H9 (cell line): ENCODE measurements around the gene PRDM4. TPM values are rescaled to one million over a fixed set of nuclear protein-coding genes. Genes with fewer than 3 reads are reported as not detected.

Source experiments
- DNase-seq: peaks from one replicate; pipeline ENCODE4 v3.0.0-alpha.2; 2017
- H2AFZ ChIP-seq: one replicate; pipeline ENCODE4 v1.6.1; 2013; ENCODE audit warnings: mild to moderate bottlenecking, low read length, control low read depth, moderate library complexity
- H2AK5ac ChIP-seq: 2 replicates; pipeline ENCODE4 v1.6.1; 2013; ENCODE audit warnings: low read length, control low read depth, mixed read lengths; ENCODE audit not compliant: insufficient read length
- H2BK120ac ChIP-seq: one replicate; pipeline ENCODE4 v1.6.1; 2013; ENCODE audit warnings: low read depth, mild to moderate bottlenecking, low read length, control low read depth, inconsistent platforms; ENCODE audit not compliant: poor library complexity, severe bottlenecking
- H2BK12ac ChIP-seq: 2 replicates; pipeline ENCODE4 v1.6.1; 2013; ENCODE audit warnings: low read length, control low read depth, mixed read lengths, low read depth; ENCODE audit not compliant: insufficient read length
- H2BK15ac ChIP-seq: 2 replicates; pipeline ENCODE4 v1.6.1; 2013; ENCODE audit warnings: low read depth, low read length, control low read depth
- H2BK20ac ChIP-seq: one replicate; pipeline ENCODE4 v1.6.1; 2013; ENCODE audit warnings: low read depth, mild to moderate bottlenecking, low read length, control low read depth, inconsistent platforms; ENCODE audit not compliant: poor library complexity, severe bottlenecking
- H2BK5ac ChIP-seq: 2 replicates; pipeline ENCODE4 v1.6.1; 2013; ENCODE audit warnings: low read length, control low read depth, mixed read lengths; ENCODE audit not compliant: insufficient read length
- H3K14ac ChIP-seq: 2 replicates; pipeline ENCODE4 v1.6.1; 2013; ENCODE audit warnings: low read length, control low read depth; ENCODE audit not compliant: insufficient read depth
- H3K18ac ChIP-seq: 2 replicates; pipeline ENCODE4 v1.6.1; 2013; ENCODE audit warnings: low read depth, mild to moderate bottlenecking, mixed read lengths, low read length, control low read depth; ENCODE audit not compliant: insufficient read length
- H3K23ac ChIP-seq: 2 replicates; pipeline ENCODE4 v1.6.1; 2013; ENCODE audit warnings: low read length, control low read depth, mixed read lengths, low read depth; ENCODE audit not compliant: insufficient read length
- H3K23me2 ChIP-seq: 2 replicates; pipeline ENCODE4 v1.6.1; 2013; ENCODE audit warnings: low read depth, mild to moderate bottlenecking, mixed read lengths, low read length, control low read depth; ENCODE audit not compliant: insufficient read length, poor library complexity, severe bottlenecking
- H3K27ac ChIP-seq: 2 replicates; pipeline ENCODE4 v1.5.1; 2013; ENCODE audit warnings: low read length, control low read depth, mixed read lengths, low read depth; ENCODE audit not compliant: insufficient read length
- H3K27me3 ChIP-seq: 2 replicates; pipeline ENCODE4 v1.6.1; 2013; ENCODE audit warnings: low read length, control low read depth, inconsistent platforms; ENCODE audit not compliant: insufficient read depth
- H3K4ac ChIP-seq: 2 replicates; pipeline ENCODE4 v1.6.1; 2013; ENCODE audit warnings: low read depth, mild to moderate bottlenecking, control low read depth, inconsistent platforms, low read length, moderate library complexity
- H3K4me1 ChIP-seq: 2 replicates; pipeline ENCODE4 v1.6.1; 2013; ENCODE audit warnings: low read length, control low read depth, inconsistent platforms; ENCODE audit not compliant: insufficient read depth
- H3K4me2 ChIP-seq: 2 replicates; pipeline ENCODE4 v1.6.1; 2013; ENCODE audit warnings: low read length, control low read depth, mixed read lengths; ENCODE audit not compliant: insufficient read length, insufficient read depth
- H3K56ac ChIP-seq: 2 replicates; pipeline ENCODE4 v1.6.1; 2013; ENCODE audit warnings: low read depth, mild to moderate bottlenecking, mixed read lengths, low read length, control low read depth; ENCODE audit not compliant: insufficient read length
- H3K79me1 ChIP-seq: 2 replicates; pipeline ENCODE4 v1.6.1; 2013; ENCODE audit warnings: low read depth, mild to moderate bottlenecking, moderate library complexity, low read length, control low read depth, inconsistent platforms; ENCODE audit not compliant: insufficient read depth, poor library complexity, severe bottlenecking
- H3K79me2 ChIP-seq: 2 replicates; pipeline ENCODE4 v1.6.1; 2013; ENCODE audit warnings: low read length, control low read depth, inconsistent platforms; ENCODE audit not compliant: insufficient read depth
- H3K9ac ChIP-seq: 2 replicates; pipeline ENCODE4 v1.6.1; 2013; ENCODE audit warnings: low read length, control low read depth, mixed read lengths; ENCODE audit not compliant: insufficient read length; ENCODE audit errors: extremely low read depth
- H3K9me3 ChIP-seq: one replicate; pipeline ENCODE4 v1.6.1; 2013; ENCODE audit warnings: low read depth, low read length, inconsistent platforms; ENCODE audit not compliant: control insufficient read depth
- H3T11ph ChIP-seq: one replicate; pipeline ENCODE4 v1.6.1; 2013; ENCODE audit warnings: mild to moderate bottlenecking, low read length, control low read depth, inconsistent platforms
- H4K20me1 ChIP-seq: one replicate; pipeline ENCODE4 v1.6.1; 2013; ENCODE audit not compliant: control insufficient read depth, insufficient read length, insufficient read depth
- H4K5ac ChIP-seq: 2 replicates; pipeline ENCODE4 v1.6.1; 2013; ENCODE audit warnings: low read depth, mild to moderate bottlenecking, mixed read lengths, low read length, control low read depth; ENCODE audit not compliant: insufficient read length
- H4K8ac ChIP-seq: replicated peaks from 2 replicates; pipeline ENCODE4 v1.6.1; 2013; ENCODE audit warnings: low read length, control low read depth, mixed read lengths, low read depth; ENCODE audit not compliant: insufficient read length
- H4K91ac ChIP-seq: 2 replicates; pipeline ENCODE4 v1.6.1; 2013; ENCODE audit warnings: low read depth, mild to moderate bottlenecking, moderate library complexity, mixed read lengths, low read length, control low read depth; ENCODE audit not compliant: insufficient read length
- H3K27ac Mint-ChIP-seq, 3 experiments: 2 replicates in 2 of 3; 3 replicates in 1 of 3; pipeline ENCODE4 v1.8.0; 2020 to 2021; ENCODE audit warnings: mixed read lengths in 3 of 3, mild to moderate bottlenecking in 1 of 3, moderate library complexity in 1 of 3
- H3K27me3 Mint-ChIP-seq: 2 replicates; pipeline ENCODE4 v1.8.0; 2021; ENCODE audit warnings: low read depth, mild to moderate bottlenecking, moderate library complexity, mixed read lengths
- H3K36me3 Mint-ChIP-seq, 3 experiments: 2 replicates in 2 of 3; 3 replicates in 1 of 3; pipeline ENCODE4 v1.8.0; 2020 to 2021; ENCODE audit warnings: low read depth in 3 of 3, mixed read lengths in 3 of 3; ENCODE audit not compliant: insufficient read depth in 1 of 3
- H3K4me1 Mint-ChIP-seq, 2 experiments: 2 replicates each; pipeline ENCODE4 v1.8.0; 2020; ENCODE audit warnings: mixed read lengths in 2 of 2
- H3K4me3 Mint-ChIP-seq, 2 experiments: 2 replicates in 1 of 2; 3 replicates in 1 of 2; pipeline ENCODE4 v1.8.0; 2020 to 2021; ENCODE audit warnings: mild to moderate bottlenecking in 2 of 2, mixed read lengths in 2 of 2, moderate library complexity in 1 of 2
- H3K9me3 Mint-ChIP-seq, 2 experiments: 2 replicates in 1 of 2; 3 replicates in 1 of 2; pipeline ENCODE4 v1.8.0; 2020; ENCODE audit warnings: mild to moderate bottlenecking in 2 of 2, mixed read lengths in 2 of 2, moderate library complexity in 1 of 2
- CTCF ChIP-seq: fragments of 200-600 bp; sonication (generic); conservative IDR thresholded peaks from 3 replicates; pipeline ENCODE4 v1.8.0; 2021; ENCODE audit warnings: antibody characterized with exemption, mild to moderate bottlenecking
- WGBS: extraction: QIAGEN DNeasy Blood & Tissue Kit; methylation state at CpG from one replicate; pipeline ENCODE4 v1.1.7; 2013; ENCODE audit warnings: missing lambda C conversion rate, low lambda C conversion rate, mixed read lengths; ENCODE audit not compliant: insufficient read length; ENCODE audit errors: extremely low coverage; 5-methylcytosine and 5-hydroxymethylcytosine counted together
- total RNA-seq: library from RNA; stranded (reverse); gene quantifications from 2 replicates; pipeline ENCODE4 v1.2.1, GENCODE V29; 2021

PRDM4 gene
- total RNA-seq, 1 experiment from 2014 or later: 24.4 TPM

- Histone ChIP-seq H3K27me3 (peaks cover 29% of the 10 kb centered on the region), H3T11ph (no peak overlapping the region), H3K4ac (no peak overlapping the region), H3K56ac (no peak overlapping the region), H4K5ac (no peak overlapping the region), H3K9ac (no peak overlapping the region), H2BK120ac (no peak overlapping the region), H3K18ac (no peak overlapping the region), H2BK15ac (no peak overlapping the region), H4K8ac (no peak overlapping the region), H3K79me2 (no peaks in the 10 kb centered on the region), H3K79me1 (no peaks in the 10 kb centered on the region), H3K23me2 (peaks cover 9% of the 10 kb centered on the region), H3K27ac (no peak overlapping the region), H3K9me3 (no peaks in the 10 kb centered on the region), H3K23ac (no peak overlapping the region), H4K91ac (no peak overlapping the region), H2AFZ (no peak overlapping the region), H3K14ac (no peak overlapping the region), H4K20me1 (no peaks in the 10 kb centered on the region), H2BK12ac (no peak overlapping the region), H3K4me1 (no peaks in the 10 kb centered on the region), H3K4me2 (no peak overlapping the region), H2AK5ac (no peak overlapping the region), H2BK20ac (no peak overlapping the region), H2BK5ac (no peak overlapping the region)
- Mint-ChIP-seq H3K4me3 (no peak overlapping the region; a peak in 1 of 5 replicates), H3K9me3 (no peaks in the 10 kb centered on the region), H3K27ac (no peak overlapping the region), H3K27me3 (peaks cover 76% of the 10 kb centered on the region), H3K36me3 (no peaks in the 10 kb centered on the region), H3K4me1 (peaks cover 7 to 13% of the 10 kb centered on the region in 2 experiments)
- WGBS: no CpG with 5 or more reads among the region's 11 CpGs
- no peak for DNase-seq
- no peak for TF ChIP-seq CTCF
Measured at GRCh38 chr12:107778383-107779025, 17.6 kb upstream of the PRDM4 start.
